ENCODE measurements around the gene TAT.

Gene TAT

DNA sequence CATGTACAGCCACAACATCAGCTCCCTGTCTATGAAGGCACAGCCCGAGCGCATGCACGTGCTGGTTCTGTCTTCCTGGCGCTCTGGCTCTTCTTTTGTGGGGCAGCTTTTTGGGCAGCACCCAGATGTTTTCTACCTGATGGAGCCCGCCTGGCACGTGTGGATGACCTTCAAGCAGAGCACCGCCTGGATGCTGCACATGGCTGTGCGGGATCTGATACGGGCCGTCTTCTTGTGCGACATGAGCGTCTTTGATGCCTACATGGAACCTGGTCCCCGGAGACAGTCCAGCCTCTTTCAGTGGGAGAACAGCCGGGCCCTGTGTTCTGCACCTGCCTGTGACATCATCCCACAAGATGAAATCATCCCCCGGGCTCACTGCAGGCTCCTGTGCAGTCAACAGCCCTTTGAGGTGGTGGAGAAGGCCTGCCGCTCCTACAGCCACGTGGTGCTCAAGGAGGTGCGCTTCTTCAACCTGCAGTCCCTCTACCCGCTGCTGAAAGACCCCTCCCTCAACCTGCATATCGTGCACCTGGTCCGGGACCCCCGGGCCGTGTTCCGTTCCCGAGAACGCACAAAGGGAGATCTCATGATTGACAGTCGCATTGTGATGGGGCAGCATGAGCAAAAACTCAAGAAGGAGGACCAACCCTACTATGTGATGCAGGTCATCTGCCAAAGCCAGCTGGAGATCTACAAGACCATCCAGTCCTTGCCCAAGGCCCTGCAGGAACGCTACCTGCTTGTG is 40.0 kb downstream of the TAT start:
- no peak for DNase-seq

DNA sequence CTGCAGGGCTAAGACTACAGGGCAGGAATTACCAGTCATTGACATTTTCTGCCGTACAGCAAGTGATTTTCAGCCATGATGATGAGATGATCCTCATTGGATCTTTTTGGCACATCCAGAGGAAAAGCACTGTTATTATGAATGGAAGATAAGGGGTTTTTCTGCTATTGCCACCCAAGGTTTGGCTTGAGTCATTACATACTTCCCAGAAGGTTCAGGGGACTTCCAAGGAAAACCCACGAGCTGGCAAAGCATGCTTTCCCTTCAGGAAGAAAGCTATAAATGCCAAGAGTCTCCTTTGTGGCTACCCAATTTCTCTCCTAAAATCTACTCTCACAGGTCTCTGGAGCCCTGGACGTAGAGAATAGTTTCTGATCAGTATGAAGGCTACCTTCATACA is 44.5 kb downstream of the TAT start:
- DNase-seq, result no peak

DNA sequence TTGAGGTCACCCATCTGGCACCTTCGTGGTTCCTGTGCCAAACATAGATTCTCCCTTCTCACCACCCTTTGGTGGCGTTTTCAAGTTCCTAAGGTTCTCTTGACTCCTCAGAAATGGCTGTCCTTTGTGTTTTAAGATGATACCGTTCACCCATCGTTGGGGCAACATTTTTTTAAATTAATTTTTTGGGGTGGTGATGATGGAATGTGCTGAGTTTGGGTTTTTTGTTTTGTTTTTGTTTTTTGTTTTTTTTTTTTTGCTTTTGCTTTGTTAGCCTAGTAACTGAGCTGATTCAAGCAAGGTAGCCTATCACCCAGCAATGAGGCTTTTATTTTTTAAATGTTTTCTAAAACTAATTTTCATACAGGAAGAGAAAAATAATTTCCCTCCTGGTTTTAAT is 48.0 kb downstream of the TAT start:
- DNase-seq, result no peak

DNA sequence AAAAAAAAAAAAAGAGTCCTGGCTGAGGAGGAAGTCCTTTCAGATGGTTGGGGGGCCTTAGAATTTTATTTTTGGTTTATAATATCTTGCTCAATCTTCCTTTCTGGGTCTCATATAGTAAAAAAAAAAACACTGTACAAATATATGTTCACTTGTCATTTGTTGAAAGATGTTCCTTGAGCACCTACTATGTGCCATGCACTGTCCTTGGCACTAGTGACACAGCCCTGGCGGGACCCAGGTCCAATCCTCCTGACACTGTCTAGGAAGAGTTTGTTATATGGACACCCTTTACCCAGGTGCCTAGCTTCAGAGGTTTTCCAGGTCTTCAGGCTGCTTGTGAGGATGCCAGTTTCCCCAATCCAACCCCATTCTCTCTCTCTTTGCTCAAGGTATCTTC is 48.6 kb downstream of the TAT start:
- DNase-seq, result no peak

DNA sequence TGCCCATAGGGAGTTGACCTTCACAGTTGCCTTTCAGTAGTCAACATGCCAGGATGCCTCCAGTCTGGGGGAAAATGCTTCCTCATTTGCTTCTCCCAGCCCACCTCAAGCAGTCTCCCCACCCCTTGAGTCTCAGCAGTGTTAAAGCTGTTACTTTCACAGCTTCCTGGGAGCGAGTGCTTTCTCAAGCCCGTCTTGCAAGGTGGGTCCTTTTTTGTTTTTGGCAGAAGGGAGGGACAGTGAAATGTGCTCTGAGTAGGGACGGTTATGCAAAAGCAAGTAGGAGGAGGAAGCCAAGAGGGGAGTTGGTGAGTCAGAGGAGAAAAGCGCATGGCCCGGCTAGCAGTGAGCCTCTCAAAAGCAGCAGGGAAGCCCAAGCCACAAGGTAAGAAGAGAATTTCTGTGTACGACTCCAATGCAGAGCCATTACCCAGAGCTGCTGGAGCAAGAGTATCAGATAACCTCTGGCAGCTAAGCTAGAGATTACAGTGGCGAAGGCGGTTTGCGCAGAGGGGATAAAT is 50.7 kb downstream of the TAT start, which contains the start of gene CHST4:
Gene CHST4 (plus strand): TSS at position 316 of the 521 bp plus-strand sequence. CDS start 10,252 bp downstream, outside the sequence.
- DNase-seq, result peak; percentile 13

DNA sequence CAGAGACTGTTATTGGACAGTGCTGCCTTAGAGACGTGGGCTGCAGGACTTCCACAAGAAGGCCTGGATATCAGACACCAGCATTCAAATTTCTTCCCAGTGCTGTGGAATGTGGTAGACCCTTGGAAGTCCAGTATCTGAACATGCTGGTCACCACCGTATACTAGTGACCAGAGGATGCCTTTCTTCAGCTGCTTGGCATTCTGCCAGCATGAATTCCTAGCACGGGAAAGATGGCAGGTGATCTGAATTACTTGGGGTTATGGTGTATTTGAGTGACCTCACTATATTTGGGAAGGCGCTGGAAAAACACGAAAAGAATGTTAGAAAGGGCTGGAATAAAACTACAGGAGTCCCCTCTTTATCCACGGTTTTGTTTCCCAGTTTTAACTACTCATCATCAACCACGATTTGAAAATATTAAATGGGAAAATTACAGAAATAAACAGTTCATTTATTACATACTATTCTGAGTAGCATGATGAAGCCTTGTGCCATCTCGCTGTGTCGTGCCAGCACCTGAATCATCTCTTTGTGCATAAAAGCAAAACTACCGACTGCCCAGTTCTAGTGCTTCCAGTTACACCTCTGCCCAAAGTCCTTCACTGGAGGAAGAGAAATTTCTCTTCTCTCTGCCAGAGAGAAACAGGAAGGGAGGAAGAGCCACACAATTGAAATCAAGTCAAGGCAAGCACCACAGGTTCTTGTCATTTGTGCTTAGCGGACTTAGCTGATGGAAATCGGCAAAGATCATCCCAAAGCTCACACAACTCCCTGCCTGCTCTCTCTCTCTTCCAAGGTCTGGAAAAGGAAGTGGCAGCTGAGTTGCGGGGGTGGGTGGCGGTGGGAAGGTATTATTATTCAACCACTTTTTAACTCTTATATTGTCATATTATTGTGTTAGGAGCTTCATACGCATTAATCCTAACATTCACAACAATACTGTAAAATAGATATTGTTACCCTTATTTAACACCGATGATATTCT is 52.0 kb downstream of the TAT start:
- no peak for DNase-seq

DNA sequence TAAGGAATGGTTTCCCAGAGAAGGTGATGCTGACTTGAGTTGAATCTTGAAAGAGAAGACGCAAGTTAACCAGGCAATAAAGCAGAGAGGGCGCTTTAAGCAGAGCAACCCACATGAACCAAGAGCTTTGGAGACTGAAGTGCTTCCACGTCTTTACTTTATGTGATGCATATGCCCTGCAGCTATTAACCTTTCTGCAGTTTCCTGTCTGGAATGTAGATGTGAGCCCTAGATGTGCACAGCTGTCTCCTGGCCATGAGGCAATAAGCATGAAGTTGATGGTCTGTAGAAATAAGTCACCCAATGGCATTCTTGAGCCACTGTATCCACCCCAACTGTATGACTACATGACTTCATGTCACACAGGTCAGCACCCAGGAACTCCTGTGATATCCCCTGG is 56.3 kb downstream of the TAT start:
- DNase-seq, result no peak
